Lower leg skin (tissue), 3 donors: ENCODE measurements around the gene ACTMAP.

Experiments used
- POLR2A ChIP-seq, 2 donors: fragments of 450-650 bp; IDR thresholded peaks; one replicate each; pipeline ENCODE4 v1.6.1; 2016 to 2017; ENCODE audit warnings: antibody characterized with exemption in 2 of 2, mild to moderate bottlenecking in 1 of 2, moderate library complexity in 1 of 2
- TF ChIP-seq, protein P1 (sequence below), 3 donors: fragments of 450-650 bp; IDR thresholded peaks; one replicate each; pipeline ENCODE4 v1.5.1; 2016; ENCODE audit warnings: antibody characterized with exemption in 3 of 3, mild to moderate bottlenecking in 3 of 3, moderate library complexity in 2 of 3

DNA sequence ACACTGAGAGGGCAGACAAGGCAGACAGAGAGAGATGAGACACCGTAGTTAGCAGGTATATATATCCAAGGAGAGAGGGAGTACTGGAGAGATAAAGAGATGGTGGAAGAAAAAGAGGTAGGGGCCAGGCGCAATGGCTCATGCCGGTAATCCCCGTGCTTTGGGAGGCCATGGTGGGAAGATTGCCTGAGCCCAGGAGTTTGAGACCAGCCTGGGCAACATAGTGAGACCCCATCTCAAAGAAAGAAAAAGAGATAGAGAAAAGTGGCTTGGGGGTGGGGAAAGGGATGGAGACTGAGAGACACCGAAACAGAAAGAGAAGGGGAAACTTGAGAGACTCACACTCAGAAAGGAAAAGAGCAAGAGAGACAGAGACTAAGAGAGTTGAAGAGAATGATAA is 30.3 kb upstream of the ACTMAP start:
- TF ChIP-seq POLR2A (IDR thresholded peaks at IDR 0.05): no peak
- TF ChIP-seq, protein P1, sequence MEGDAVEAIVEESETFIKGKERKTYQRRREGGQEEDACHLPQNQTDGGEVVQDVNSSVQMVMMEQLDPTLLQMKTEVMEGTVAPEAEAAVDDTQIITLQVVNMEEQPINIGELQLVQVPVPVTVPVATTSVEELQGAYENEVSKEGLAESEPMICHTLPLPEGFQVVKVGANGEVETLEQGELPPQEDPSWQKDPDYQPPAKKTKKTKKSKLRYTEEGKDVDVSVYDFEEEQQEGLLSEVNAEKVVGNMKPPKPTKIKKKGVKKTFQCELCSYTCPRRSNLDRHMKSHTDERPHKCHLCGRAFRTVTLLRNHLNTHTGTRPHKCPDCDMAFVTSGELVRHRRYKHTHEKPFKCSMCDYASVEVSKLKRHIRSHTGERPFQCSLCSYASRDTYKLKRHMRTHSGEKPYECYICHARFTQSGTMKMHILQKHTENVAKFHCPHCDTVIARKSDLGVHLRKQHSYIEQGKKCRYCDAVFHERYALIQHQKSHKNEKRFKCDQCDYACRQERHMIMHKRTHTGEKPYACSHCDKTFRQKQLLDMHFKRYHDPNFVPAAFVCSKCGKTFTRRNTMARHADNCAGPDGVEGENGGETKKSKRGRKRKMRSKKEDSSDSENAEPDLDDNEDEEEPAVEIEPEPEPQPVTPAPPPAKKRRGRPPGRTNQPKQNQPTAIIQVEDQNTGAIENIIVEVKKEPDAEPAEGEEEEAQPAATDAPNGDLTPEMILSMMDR (IDR thresholded peaks at IDR 0.05): no peak
